NCI-H748 treated with DMSO at 0.1 percent for 48 hours (cell line): Measurements from ENCODE around the gene SLC25A17.
"Not testable (repeated sequence)": the region's sequence is repeated elsewhere in the genome, so short reads cannot be mapped to it uniquely, and the experiment has no call there.

ENCODE experiments used
- DNase-seq: peaks from one replicate; lab custom pipeline; 2025; lab: John Stamatoyannopoulos, UW

SLC25A17 gene, protein sequence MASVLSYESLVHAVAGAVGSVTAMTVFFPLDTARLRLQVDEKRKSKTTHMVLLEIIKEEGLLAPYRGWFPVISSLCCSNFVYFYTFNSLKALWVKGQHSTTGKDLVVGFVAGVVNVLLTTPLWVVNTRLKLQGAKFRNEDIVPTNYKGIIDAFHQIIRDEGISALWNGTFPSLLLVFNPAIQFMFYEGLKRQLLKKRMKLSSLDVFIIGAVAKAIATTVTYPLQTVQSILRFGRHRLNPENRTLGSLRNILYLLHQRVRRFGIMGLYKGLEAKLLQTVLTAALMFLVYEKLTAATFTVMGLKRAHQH

DNA sequence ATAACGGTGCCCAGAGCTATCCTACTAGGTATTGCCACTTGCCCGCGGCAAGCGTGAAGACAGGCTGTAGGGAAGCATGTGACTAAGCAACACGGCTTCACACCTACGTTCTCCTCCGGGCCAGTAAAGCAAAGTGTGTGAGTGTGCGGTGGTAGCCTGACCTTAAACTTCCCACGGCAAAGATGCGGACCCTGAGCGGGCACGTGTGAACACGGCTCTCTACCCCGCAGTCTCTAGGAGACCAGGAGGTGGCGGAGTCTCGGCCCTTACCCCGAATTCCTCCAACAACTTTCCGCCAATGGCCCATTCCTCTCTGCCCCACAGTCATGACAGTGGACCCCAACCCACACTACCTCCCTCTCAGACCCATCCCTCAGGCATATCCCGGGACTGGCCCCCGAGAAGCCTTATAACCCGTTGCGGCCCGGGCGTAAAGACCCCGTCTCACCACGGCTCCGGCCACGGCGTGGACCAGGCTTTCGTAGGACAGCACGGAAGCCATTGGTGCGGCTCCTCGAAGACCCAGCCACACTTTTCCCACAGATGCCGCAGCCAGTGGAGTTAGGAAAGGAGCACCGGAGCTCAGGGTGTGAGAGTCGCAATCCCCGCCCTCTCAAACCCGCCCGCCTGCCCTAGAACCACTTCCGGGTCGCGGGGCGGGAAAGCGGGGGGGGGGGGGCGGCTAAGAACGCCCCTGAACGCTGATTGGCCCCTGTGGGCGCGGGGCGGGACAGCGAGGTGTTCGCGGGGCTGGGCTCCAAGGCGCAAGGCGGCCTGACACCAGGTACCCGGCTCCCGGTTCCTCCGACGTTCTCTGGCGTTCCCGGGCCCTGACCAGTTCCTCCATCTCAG is at the start of gene SLC25A17:
Gene SLC25A17 (minus strand): TSS at position 600 of the 852 bp plus-strand sequence. CDS start 98 bp downstream, at position 502.
- peak; percentile 83 for DNase-seq

DNA sequence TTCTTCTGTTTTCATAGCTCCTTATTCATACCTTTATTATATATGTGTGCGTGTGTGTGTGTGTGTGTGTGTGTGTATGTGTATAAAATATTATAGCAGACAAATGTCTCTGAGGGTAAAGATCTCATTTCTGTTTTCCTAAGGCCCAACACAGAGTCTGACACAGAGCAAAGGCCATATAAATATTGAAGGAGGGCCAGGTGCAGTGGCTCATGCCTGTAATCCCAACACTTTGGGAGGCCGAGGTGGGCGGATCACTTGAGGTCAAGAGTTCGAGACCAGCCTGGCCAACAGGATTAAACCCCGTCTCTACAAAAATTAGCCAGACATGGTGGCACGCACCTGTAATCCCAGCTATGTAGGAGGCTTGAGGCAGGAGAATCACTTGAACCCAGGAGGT is 49.2 kb upstream of the SLC25A17 start:
- not testable (repeated sequence) for DNase-seq

DNA sequence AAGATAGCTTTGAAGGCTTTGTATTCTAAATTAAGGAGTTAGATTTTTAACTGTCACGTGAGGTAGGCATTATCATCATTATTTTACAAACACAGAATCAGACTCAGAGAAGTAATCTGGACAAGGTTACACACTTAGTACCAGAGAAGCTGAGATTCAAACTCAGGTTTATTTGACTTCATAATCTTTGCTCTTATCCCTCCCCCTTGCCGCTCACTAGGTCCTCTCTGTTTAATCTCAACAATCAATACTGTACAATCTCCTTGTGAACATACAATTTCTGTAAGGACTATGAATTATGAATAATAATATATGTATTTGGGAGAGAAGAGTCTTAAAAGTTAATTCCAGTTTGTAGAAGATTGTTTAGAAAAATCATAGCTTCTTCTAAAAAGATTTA is 48.0 kb upstream of the SLC25A17 start:
- DNase-seq, result no peak

DNA sequence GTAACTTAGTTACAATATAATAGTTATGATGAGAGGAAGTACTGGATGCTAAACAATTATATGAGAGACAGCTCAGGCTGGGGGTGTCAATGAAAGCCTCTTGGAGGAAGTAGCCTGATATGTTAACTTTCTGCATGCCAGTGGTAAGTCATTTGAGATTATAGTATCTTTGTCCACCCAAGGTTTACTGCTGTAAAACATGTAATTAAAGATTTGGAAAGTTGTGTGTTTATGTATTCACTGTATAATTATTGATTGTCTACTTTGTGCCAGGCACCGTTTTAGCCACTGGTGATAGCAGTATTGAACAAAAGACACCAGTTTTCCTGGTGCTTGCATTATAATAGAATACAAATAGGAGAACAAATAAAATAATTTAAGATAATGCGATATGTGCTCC is 43.4 kb upstream of the SLC25A17 start:
- no peak for DNase-seq

DNA sequence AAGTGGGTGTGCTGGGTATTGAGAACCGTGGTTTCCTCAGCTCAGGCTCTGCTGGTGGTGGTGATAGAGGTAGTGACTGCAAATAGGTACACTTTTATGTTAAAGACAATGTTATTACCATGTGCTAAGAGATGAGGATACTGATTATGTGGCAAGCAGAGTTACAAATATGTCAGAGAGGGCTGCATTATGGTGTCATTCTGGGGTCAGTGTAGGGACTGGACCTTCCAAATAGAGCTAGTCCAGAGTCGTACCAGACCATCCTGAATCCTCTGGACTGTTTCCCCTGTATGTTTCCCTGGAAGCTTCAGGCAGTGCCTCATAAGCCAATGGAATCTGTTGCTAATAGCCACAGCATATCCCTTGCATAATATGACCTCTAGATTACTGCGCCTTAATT is 42.9 kb upstream of the SLC25A17 start, which contains the start of gene DNAJB7:
Gene DNAJB7 (minus strand): TSS at position 101 of the 400 bp plus-strand sequence. CDS start 119 bp downstream, outside the sequence.
- no peak for DNase-seq

DNA sequence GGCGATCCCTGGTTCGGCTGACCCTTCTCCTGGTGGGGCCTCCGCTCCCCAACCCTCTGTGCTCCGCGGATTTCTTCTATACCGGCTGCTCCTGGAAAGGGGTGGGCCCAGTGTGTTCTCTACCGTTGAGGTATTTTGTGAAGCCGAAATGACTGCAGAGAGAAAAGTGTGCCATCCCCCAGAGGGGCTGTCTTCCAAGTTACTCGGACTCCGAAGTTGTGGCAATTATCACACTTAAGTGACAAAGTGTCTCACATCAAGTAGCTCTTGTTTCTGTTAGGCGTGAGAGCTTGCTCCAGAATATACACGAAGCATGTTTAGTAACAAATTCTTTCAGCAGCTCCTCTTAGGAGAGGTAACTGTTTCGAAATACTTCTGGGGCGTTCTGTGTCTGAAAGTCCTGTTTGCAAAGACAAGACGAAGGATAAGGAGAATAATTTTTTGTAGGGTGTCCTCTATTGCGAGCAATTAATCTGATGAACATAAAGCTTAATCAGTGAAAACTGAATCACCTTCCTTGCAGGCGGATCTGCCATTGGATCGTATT is 38.2 kb upstream of the SLC25A17 start:
- DNase-seq, result no peak

DNA sequence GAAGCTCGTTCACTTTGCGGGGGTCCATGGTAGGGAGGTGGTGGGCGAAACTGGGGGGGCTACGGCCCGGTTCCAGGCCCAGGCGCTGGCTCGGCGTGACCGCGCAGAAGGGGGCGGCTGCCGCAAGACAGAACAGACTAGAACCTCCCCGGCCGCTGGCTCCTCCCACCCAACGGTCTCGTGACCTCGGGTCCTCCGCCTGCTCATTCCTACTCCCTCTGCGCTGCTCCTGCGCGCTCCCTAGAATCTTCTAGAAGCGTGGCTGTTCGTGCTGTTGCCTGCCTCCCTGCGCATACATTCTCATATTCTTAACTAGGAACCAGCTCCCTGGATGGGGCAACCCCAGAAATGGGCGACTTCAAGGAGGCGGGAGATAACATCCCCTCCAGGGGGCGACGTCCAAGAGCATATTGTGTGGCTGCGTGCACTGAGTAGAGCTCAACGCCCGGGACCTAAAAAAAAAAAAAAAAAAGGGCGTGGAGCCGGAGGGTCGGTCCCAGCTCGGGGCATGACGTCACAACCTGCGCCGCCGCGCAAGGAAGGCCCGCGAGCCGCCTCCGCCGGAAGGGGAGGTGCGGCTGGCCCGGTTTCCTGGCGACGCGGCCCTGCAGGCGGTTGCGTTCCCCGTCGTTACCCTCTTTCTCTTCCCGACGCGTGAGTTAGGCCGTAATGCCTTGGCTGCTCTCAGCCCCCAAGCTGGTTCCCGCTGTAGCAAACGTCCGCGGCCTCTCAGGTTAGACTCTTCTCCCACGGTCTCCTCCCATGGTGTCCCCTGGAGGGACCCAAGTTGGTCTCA is 37.6 kb upstream of the SLC25A17 start, which contains the start of the genes ST13 and XPNPEP3:
Gene ST13 (minus strand): TSS at position 127 of the 796 bp plus-strand sequence. CDS start 99 bp downstream, at position 28.
Gene XPNPEP3 (plus strand): TSS at position 636 of the 796 bp plus-strand sequence. CDS start 34 bp downstream, at position 670.
- peak; percentile 94 for DNase-seq

DNA sequence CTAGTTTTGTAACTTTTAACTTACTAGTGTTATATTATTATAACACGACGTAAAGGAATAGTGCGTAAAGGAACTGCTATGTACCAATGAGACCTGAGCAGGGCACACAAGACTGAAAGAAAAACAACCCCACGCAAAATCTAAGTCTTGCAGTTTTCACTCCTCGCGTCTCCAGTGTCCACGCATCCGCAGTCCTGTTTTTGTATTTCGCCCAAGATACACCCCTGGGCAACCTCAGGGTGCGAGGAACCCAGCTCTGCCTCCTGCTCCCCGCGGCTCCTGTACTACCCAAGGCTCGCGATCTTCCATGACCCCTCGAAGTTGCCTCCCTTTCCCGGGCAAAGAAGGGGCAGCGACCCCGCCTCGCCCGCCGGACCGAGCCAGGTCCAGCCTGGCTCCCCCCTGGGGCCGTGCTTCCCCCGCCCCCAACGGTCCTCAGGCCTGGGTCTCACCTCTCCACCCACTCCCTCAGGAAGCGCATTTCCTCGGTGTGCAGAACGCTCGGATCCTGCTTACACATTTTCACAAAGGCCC is 36.9 kb upstream of the SLC25A17 start:
- DNase-seq, result no peak

DNA sequence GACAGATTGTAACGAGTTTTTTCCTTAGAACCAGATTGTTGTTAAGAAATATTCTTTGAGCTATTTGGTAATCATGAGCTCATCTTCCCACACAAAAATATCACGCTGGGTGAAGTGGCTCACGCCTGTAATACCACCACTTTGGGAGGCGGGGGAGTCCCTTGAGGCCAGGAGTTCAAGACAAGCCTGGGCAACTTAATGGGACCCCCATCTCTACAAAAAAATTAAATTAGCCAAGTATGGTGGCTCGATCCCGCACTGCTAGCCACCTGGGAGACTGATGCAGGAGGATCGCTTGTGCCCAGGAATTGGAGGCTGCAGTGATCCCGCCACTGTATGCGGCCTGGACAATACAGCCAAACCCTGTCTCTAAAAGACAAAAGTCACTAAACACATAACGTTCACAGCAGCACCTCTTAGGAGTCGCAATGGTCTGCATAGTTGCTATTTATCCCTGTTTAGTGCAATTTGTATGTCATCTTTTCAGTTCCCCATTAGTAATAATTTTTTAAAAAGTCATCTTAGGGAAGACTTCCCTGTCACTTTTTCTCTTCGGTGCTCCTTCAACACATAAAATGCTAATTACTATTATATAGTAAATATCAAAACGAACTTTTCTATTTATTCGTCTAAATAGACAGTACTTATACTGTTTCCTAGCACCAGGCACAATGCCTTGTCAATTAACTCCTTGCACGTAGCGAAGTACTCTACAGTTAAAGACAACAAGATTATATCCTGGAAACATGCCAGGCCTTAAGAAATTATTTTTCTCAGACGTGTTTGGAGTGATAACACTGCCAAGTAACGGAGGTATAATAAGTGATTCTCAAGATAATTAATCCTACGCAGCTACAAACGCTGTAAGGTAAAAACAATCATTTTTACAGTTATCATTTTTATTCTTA is 36.2 kb upstream of the SLC25A17 start:
- DNase-seq, result no peak

DNA sequence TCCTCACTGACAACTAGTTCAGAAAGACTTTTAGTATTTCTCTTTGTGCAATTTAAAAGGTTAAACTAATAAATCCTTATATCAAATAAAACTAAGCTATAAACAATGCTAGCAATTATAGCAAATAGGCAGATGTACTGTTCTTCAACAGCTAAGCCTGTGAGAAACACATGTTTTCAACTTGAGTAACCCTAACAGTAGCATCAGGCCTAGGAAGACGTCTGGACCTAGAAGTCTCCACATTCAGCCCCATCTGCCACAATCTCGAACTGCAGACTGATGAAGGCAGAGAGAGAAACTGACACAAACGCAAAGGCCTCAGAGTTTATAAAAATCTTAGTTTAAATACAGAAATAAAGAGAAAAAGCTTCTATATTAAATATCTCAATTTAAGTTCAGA is 34.8 kb upstream of the SLC25A17 start:
- no peak for DNase-seq

DNA sequence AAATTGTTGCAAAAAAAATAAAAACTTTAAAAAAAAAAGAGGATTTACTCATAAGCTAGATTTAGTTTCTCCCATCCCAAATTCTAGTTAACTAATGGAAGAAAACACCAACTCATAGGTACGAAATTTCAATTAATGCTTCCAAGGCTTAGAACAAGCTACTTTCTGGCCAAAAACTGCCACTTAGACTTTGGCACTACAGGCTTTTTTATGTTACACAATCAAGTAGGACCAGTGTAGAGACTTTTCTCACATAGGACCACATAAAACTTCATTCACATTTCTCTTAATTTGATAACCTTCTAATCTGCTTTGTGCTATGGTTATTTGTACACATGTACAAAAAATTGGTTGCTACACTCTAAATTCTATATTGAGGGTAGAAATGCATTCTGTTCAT is 34.2 kb upstream of the SLC25A17 start:
- no peak for DNase-seq

DNA sequence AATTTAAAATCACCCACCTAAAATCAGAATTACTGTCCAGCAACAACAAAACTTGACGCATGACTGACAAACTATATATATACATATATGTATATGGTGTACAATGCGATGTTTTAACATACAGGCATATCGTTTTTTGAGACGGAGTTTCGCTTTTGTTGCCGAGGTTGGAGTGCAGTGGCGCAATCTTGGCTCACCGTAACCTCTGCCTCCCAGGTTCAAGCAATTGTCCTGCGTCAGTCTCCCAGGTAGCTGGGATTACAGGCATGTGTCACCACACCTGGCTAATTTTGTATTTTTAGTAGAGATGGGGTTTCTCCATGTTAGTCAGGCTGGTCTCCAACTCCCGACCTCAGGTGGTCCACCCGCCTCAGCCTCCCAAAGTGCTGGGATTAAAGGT is 26.7 kb upstream of the SLC25A17 start:
- DNase-seq, result not testable (repeated sequence)

DNA sequence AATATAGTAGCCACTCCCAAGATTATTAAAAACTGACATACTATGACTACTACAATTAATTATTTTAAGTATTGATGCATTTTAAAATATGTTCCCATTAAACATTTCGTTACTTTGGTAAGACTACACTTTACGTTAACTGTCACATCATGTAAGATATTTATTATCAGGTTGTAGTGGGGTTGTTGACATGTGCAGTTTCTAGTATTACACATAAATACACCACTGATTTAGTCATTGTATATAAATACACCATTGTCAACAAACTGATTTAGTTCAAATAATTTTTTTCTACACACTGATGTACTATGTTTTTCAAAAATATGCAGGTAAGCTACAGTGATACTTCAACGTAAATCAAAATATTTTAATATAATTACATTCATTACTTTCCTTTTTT is 25.8 kb upstream of the SLC25A17 start:
- DNase-seq, result no peak

DNA sequence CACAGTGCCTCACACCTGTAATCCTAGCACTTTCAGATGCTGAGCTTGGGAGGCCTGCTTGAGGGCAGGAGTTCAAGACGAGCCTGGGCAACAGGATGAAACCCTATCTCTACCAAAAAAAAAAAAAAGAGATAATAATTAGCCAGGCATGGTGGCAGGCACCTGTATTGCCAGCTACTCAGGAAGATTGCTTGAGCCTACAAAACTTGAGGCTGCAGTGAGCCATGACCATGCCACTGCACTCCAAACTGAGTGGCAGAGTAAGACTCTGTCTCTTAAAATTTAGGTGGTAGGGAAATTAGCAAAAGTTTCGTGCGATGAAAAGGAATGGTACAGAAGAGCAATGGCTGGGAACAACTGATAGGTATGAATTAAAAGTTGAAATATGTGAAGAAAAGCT is 19.3 kb upstream of the SLC25A17 start:
- no peak for DNase-seq

DNA sequence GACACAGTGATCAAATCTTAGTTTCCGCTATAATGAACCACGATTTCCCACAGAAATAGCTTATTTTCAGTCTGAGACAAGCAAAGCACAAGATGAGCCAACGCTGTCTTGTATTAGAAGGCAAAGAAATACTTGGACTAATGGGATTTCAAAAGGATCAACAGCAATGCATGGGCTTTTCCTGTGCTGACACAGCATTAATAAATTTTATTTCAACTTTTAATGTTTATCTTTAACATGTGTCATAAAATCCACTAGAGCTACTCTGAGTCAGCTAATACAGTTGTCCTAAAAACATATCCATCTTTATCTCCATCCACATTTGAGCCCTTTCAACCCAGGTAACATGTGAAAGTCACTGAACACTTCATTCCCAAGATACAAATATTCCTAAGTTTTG is 15.5 kb upstream of the SLC25A17 start:
- no peak for DNase-seq

DNA sequence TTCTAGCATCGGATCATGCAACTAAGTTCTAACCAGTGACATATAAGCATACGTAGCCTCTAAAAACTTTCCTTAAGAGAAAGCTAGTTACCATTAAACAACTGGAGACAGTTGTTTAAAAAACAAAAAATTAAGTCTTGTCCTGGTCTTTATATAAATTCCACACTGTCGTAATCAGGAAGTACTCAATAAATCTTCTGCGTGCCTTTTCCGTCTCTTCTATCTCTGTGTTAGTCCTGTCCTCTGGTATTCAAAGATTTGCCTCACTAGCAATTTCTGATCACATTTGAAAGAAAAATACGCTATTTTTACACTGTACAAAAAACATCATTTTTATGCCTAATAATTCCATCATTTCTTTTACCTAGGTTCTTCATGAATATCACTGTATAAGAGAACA is 10.0 kb upstream of the SLC25A17 start:
- no peak for DNase-seq

DNA sequence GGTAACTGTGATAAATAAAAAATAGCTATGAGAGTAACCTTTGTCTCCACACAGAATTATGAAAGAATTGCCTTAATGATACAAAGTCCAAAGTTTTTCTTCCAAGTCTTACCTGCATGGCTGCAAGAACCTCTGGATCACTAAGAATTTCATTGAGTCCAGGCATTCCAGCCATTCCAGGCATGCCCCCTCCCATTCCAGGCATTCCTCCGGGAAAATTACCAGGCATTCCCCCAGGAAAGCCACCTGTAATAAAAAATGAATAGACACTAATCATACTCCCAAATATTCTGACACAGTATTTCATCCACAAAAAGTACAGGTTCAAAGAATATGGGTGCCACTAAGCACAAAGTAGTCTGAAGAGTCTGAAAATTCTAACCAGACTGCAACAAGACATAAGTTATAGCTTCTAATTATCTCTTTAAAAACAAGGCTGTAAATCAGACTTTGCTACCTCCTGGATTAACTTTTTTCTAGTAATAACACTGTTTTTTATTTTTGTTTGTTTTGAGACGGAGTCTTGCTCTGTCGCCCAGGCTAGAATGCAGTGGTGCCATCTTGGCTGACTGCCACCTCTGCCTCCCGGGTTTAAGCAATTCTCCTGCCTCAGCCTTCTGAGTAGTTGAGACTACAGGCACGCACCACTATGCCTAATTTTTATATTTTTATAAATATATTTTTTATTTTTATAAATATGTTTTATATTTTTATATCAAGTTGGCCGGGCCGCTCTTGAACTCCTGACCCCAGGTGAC is 8.0 kb upstream of the SLC25A17 start:
- DNase-seq, result no peak

DNA sequence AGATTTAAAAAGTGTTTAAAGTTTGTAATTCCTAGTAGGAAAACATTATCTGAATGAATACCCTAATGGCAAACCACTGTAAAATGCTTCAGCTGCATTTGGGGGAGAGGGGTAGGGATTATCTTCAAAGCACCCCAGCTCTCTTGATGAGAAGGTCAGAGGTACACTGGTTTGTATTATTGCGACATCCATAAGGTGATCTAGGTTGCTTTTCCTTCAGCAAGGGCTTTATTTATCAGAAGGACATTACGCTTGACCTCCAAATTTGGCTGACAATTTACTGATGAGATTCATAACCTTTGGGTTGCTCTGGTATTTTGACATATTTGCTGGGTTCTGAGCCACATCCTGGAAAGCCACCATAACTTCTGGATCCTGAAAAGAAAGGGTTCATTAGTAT is 7.1 kb upstream of the SLC25A17 start:
- DNase-seq, result not testable (repeated sequence)

DNA sequence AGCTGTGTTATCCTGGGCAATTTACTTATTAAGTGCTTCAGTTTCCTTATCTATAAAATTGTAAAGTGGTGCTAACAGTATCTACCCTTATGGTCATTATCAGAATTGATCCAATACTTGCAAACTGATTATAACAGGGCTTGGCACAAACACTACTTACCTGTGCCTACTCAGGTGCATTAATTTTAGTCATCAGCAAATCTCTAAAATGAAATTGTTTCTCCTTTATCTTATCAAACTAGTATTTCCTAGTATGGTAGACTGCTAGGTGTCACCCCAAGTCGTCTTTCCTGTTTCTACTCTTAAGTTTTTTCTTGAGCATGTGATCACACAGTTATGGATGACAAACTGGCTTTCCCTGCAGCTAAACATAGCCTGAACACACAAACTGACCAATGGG is 4.3 kb upstream of the SLC25A17 start:
- DNase-seq, result no peak
